MG63 (cell line): ENCODE results near the gene PLA2G4C. TPM values are rescaled to one million over a fixed set of nuclear protein-coding genes. Genes with fewer than 3 reads are reported as not detected.
A peak's percentile ranks its signal among the peaks of the same experiment; 100 is the strongest.
"Not testable (repeated sequence)": the region's sequence is repeated elsewhere in the genome, so short reads cannot be mapped to it uniquely, and the experiment has no call there.

Experiments
- DNase-seq: peaks from one replicate; pipeline ENCODE4 v3.0.0-alpha.2; 2020
- H3K27me3 ChIP-seq: fragments of 250-450 bp; sonication (Bioruptor Pico); 2 replicates; pipeline ENCODE4 v1.5.1; 2020; ENCODE audit warnings: mild to moderate bottlenecking, moderate library complexity
- H3K36me3 ChIP-seq: fragments of 250-450 bp; sonication (Bioruptor Pico); 2 replicates; pipeline ENCODE4 v1.5.1; 2020; ENCODE audit warnings: mild to moderate bottlenecking, moderate library complexity
- H3K4me3 ChIP-seq: fragments of 250-450 bp; sonication (Bioruptor Pico); 2 replicates; pipeline ENCODE4 v1.5.1; 2020; ENCODE audit warnings: mild to moderate bottlenecking, moderate library complexity
- H3K9me3 ChIP-seq: fragments of 250-450 bp; sonication (Bioruptor Pico); 2 replicates; pipeline ENCODE4 v1.5.1; 2020; ENCODE audit warnings: mild to moderate bottlenecking, moderate library complexity
- total RNA-seq: library from RNA; depleted of rRNA; stranded (reverse); fragments of >200 nt; shearing (Covaris generic); gene quantifications from 2 replicates; pipeline ENCODE4 v1.2.3, GENCODE V29; 2014; ENCODE audit warnings: low replicate concordance

Gene PLA2G4C
- total RNA-seq, 1 experiment from 2014 or later = 17.7 TPM

DNA sequence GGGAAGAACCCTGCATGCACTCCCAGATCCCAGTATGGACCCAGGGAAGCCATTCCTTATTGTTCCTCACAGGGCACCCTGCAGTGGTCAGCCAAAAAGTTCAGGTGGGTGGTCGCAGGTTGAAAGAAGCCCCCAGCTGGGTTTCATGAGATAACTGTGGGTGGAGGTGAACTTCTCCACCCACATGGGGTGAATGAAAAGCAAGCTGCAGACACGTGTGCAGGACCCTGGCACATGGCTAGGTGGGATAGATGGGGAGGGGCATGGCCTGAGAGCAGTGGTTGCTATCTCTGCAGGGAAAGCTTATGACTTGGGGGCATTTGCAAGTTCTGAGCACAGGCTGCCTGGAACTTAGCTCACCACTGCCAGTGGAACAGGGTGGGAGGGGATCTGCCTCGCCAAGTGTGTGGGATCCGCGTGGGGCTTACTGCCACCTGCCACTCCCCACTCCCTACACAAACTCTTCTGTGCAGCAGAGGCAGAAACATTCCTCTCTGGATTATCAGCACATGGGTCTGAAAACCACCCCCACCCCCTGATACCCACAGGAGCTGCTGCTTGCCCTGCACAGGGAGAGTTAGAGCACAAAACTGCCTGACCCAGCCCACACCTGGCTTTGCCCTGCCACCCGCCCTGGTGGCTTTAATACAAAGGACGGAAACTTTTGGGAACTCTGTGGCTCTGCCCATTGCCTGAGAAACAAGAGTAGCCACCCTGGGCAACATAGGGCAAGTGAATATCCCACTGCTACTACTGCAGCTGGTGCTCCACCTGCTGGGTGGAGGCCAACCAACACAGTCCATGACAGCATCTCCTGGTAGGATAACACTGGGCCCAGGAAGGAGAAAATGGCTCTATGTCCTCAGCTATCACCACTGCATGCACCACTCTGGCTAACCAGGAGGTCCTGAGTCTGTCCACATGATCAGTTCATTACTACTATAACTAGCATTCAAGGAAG, 24.4 kb downstream of the PLA2G4C start:
- no peak overlapping the region for H3K4me3 ChIP-seq
- peak; percentile 60 for DNase-seq
- H3K27me3 ChIP-seq = no peaks in the 10 kb centered on the region
- no peaks in the 10 kb centered on the region for H3K36me3 ChIP-seq
- peaks cover 11% of the 10 kb centered on the region for H3K9me3 ChIP-seq

- DNase-seq = peak; percentile 94
- Histone ChIP-seq H3K27me3 (no peaks in the 10 kb centered on the region), H3K4me3 (no peak overlapping the region), H3K36me3 (no peaks in the 10 kb centered on the region), H3K9me3 (peaks cover 9% of the 10 kb centered on the region)
These were observed 25.5 kb downstream of the PLA2G4C start for GRCh38 chr19:48085076-48085475.

DNA sequence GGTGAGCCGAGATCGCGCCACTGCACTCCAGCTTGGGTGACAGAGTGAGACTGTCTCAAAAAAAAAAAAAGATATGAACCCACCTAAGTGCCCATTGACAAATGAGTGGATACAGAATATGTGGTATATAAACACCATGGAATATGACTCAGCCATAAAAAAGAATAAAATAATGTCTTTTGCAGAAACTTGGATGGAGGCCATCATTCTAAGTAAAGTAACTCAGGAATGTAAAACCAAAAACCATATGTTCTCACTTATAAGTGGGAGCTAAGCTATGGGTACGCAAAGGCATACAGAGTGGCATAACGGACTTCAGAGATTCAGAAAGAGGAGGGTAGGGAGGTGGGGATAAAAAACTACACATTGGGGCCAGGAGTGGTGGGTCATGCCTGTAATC, 29.5 kb downstream of the PLA2G4C start:
- H3K4me3 ChIP-seq = no peak overlapping the region
- H3K27me3 ChIP-seq = no peaks in the 10 kb centered on the region
- 0 out of 2 replicates have a peak, but pooled peaks cover 2% of the 10 kb centered on the region for H3K9me3 ChIP-seq
- no peaks in the 10 kb centered on the region for H3K36me3 ChIP-seq
- no peak for DNase-seq

DNA sequence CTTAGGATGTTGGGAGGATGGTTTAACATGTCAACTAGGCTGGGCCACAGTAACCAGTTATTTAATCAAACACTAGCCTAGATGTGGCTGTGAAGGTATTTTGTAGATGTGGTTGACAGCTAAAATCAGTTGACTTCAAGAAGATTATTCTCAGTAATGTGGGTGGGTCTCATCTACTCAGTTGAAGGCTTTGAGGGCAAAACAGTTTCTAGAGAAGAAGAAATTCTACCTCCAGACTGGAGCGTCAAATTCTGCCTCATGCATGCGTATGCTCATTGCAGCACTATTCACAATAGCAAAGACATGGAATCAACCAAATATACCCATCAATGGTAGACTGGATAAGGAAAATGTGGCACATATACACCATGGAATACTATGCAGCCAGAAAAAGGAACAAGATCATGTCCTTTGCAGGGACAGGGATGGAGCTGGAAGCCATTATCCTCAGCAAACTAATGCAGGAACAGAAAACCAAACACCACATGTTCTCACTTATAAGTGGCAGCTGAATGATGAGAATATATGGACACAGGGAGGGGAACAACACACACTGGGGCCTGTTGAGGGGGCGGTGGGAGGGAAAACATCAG, 40.3 kb downstream of the PLA2G4C start:
- DNase-seq, H3K9me3 ChIP-seq, H3K36me3 ChIP-seq, H3K27me3 ChIP-seq, H3K4me3 ChIP-seq: not testable (repeated sequence)

- peaks cover 6% of the 10 kb centered on the region; the same call in 1 of the 2 replicates for H3K9me3 ChIP-seq
- peak; percentile 9 for DNase-seq
These were observed 41.2 kb downstream of the PLA2G4C start for GRCh38 chr19:48069435-48069834.

GRCh38 chr19:48064509-48064908, 46.1 kb downstream of the PLA2G4C start:
- peaks cover 6% of the 10 kb centered on the region; the same call in 1 of the 2 replicates for H3K9me3 ChIP-seq

More at GRCh38 chr19:48069435-48069834, 41.2 kb downstream of the PLA2G4C start:
- H3K27me3 ChIP-seq = no peaks in the 10 kb centered on the region
- H3K36me3 ChIP-seq = no peaks in the 10 kb centered on the region
- H3K4me3 ChIP-seq = no peak overlapping the region

GRCh38 chr19:48061401-48062344, 48.9 kb downstream of the PLA2G4C start:
- H3K9me3 ChIP-seq = peaks cover 6% of the 10 kb centered on the region; the same call in 1 of the 2 replicates
- H3K36me3 ChIP-seq = no peaks in the 10 kb centered on the region
- no peak for DNase-seq
- no peak overlapping the region for H3K4me3 ChIP-seq
- H3K27me3 ChIP-seq = no peaks in the 10 kb centered on the region

More at GRCh38 chr19:48064509-48064908, 46.1 kb downstream of the PLA2G4C start:
- no peaks in the 10 kb centered on the region for H3K27me3 ChIP-seq
- no peaks in the 10 kb centered on the region for H3K36me3 ChIP-seq
- no peak for DNase-seq
- H3K4me3 ChIP-seq = no peak overlapping the region

DNA sequence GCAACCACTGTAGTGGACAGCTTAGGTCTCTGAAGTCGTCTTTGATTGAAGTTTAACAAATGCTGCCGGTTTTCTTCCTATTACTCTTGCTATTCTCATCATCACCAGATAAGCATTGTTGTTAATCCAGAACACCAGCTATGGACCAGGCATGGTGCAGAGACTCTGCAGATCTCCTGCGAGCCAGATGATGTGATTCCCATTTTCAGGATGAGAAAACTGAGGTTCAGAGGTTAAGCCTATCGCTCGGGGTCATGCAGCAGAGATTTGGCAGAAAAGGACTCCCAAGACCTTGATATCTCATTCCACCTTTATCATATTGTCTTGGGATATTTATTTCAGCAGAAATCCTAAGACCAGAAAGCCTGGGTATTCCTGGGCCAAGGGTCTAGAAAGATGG, 50.2 kb downstream of the PLA2G4C start:
- Histone ChIP-seq H3K4me3 (no peak overlapping the region), H3K27me3 (no peaks in the 10 kb centered on the region), H3K9me3 (peaks cover 6% of the 10 kb centered on the region; the same call in 1 of the 2 replicates), H3K36me3 (no peaks in the 10 kb centered on the region)
- DNase-seq = no peak

- Histone ChIP-seq H3K4me3 (no peak overlapping the region), H3K36me3 (no peaks in the 10 kb centered on the region), H3K9me3 (no peaks in the 10 kb centered on the region), H3K27me3 (no peaks in the 10 kb centered on the region)
- DNase-seq = no peak
These were observed 51.3 kb downstream of the PLA2G4C start for GRCh38 chr19:48059331-48059730.

DNA sequence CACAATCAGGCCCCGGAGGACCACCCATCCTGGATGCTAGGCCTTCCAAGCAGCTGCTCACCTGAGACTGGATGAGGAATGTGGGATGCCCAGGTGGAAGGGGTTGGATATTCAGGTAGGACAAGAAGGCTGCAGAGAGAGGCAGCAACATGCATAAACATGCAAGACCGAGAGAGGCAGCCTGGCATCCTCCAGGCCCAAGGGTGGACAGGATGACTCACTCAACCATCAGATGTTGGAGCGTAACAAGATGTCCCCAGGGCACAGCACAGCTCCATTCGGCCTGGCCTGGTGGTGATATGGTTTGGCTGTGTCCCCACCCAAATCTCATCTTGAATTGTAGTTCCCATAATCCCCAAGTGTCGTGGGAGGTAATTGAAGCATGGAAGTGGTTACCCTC, 56.8 kb downstream of the PLA2G4C start:
- no peak for DNase-seq
- H3K9me3 ChIP-seq = 0 out of 2 replicates have a peak, but pooled peaks cover 6% of the 10 kb centered on the region
- H3K27me3 ChIP-seq = no peaks in the 10 kb centered on the region
- no peak overlapping the region for H3K4me3 ChIP-seq
- no peaks in the 10 kb centered on the region for H3K36me3 ChIP-seq

GRCh38 chr19:48053076-48053475, 57.5 kb downstream of the PLA2G4C start:
- Histone ChIP-seq H3K27me3 (no peaks in the 10 kb centered on the region), H3K4me3 (no peak overlapping the region), H3K36me3 (no peaks in the 10 kb centered on the region), H3K9me3 (0 out of 2 replicates have a peak, but pooled peaks cover 6% of the 10 kb centered on the region)
- no peak for DNase-seq

DNA sequence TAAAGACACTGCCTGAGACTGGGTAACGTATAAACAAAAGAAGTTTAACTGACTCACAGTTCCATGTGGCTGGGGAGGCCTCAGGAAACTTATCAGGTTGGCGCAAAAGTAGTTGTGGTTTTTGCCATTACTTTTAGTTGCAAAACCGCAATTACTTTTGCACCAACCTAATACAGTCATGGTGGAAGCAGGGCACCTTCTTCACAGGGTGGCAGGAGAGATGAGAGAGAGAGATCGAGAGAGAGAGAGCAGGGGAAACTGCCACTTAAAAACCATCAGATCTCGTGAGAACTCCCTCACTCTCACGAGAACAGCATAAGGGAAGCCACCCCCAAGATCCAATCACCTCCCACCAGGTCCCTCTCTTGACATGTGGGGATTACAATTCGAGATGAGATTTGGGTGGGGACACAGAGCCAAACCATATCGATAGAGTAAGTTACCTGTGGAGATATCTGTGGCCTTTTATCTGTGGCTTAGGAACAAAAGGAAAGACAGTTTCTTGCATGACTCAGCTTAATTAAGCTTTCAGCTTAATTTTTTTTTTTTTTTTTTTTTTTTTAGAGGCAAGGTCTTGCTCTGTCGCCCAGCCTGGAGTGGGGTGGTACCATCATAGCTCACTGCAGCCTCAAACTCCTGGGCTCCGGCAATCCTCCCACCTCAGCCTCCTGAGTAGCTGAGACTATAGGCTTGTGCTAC, 59.1 kb downstream of the PLA2G4C start:
- H3K4me3 ChIP-seq = no peak overlapping the region
- H3K9me3 ChIP-seq = 0 out of 2 replicates have a peak, but pooled peaks cover 6% of the 10 kb centered on the region
- H3K36me3 ChIP-seq = no peaks in the 10 kb centered on the region
- no peak for DNase-seq
- H3K27me3 ChIP-seq = no peaks in the 10 kb centered on the region

- Histone ChIP-seq H3K4me3 (no peak overlapping the region), H3K36me3 (no peaks in the 10 kb centered on the region), H3K27me3 (no peaks in the 10 kb centered on the region; the same call in 1 of the 2 replicates), H3K9me3 (peaks cover 11% of the 10 kb centered on the region)
- DNase-seq = peak; percentile 27
These were observed 66.1 kb downstream of the PLA2G4C start for GRCh38 chr19:48044561-48044960.

GRCh38 chr19:48043675-48044258, 66.8 kb downstream of the PLA2G4C start, which contains the start of gene CABP5:
TSS of gene CABP5 (minus strand) at chr19:48044079. CDS start at chr19:48043922, 157 bp downstream.
- Histone ChIP-seq H3K9me3 (peaks cover 11% of the 10 kb centered on the region), H3K4me3 (no peak within 1 kb of the TSS), H3K27me3 (no peaks in the 10 kb centered on the region; the same call in 1 of the 2 replicates), H3K36me3 (no peaks in the 10 kb centered on the region)
- DNase-seq = no peak

- Histone ChIP-seq H3K27me3 (no peaks in the 10 kb centered on the region; the same call in 1 of the 2 replicates), H3K36me3 (no peaks in the 10 kb centered on the region), H3K4me3 (no peak overlapping the region), H3K9me3 (peaks cover 19% of the 10 kb centered on the region)
- no peak for DNase-seq
These were observed 68.6 kb downstream of the PLA2G4C start for GRCh38 chr19:48041877-48042580.
